ENCODE data around the gene FOXK1. TPM values are rescaled to one million over a fixed set of nuclear protein-coding genes. Genes with fewer than 3 reads are reported as not detected.

Gene FOXK1
- total and polyA plus RNA-seq, 2 of the 13 experiments (the other 11 are each of a cell fraction or from before 2014, with no cell fraction given): 4.6 to 8.8 TPM

DNA sequence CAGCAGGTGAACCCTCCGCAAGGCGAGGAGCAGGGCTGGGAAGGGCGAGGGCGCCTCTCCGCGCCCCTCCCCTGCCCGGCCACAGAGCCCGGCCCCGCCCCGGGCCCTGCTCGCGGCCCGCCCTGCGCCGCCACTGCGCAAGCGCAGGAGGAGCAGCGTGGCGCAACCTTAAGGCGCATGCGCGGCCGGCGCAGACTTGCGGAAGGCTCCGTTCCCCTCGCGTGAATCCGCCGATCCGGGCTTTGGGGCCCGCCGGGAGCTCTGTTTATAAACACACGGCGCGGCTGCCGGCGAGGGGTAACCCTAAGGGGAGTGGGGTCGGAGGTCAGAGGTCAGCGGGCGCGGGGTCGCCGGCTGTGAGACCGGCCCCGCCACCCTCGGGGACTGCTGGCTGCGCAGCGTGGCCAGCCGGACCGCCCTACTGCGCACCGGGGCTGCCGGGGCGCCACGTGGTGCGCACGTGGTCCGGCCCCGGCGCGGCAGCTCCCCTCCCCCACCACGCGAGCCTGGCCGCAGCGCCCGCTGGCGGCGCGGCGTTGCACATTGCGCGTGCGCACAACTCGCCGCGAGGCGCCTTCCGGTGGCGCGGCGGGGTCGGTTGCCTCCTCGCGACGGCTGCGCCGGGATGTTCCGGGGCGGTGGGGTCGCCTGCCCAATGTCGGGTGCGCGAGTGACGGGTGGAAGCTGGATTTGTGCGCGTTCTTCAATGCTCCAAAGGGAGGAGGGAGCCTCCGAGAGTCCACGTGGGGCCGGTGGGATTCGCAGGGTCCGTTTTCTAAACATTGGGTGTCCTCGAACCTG, 40.2 kb upstream of the FOXK1 start (continued):
- TF ChIP-seq ZSCAN21 (CRISPR knock-in tag; IDR thresholded peaks at IDR 0.05; ENCODE audit: borderline replicate concordance): peak; percentile 99
- no peak for TF ChIP-seq CC2D1A (CRISPR knock-in tag; IDR thresholded peaks at IDR 0.05)
- peak; percentile 100 for TF ChIP-seq ATF7-NPFF (CRISPR knock-in tag; IDR thresholded peaks at IDR 0.05; ENCODE audit: low read depth)
- TF ChIP-seq ZNF256 (CRISPR knock-in tag; conservative IDR thresholded peaks at IDR 0.05): no peak
- no peak for TF ChIP-seq ELK4 (CRISPR knock-in tag; IDR thresholded peaks at IDR 0.05; ENCODE audit: borderline replicate concordance)
- TF ChIP-seq MTERF4 (CRISPR knock-in tag; IDR thresholded peaks at IDR 0.05): peak; percentile 96; the same call in 1 of the 2 replicates
- TF ChIP-seq FOXJ3 (CRISPR knock-in tag; IDR thresholded peaks at IDR 0.05; ENCODE audit: borderline replicate concordance): peak; percentile 77; the same call in 1 of the 2 replicates
- TF ChIP-seq ZNF850 (CRISPR knock-in tag; conservative IDR thresholded peaks at IDR 0.05): no peak
- TF ChIP-seq TGIF2 (CRISPR knock-in tag; IDR thresholded peaks at IDR 0.05): peak; percentile 60
- 0 out of 2 replicates have a peak, but pooled peaks have one; percentile 44 for TF ChIP-seq PCBP1 (IDR thresholded peaks at IDR 0.05; ENCODE audit: borderline replicate concordance, low read depth, low read length)
- peak; percentile 87; the same call in 1 of the 2 replicates for TF ChIP-seq SIX4 (CRISPR knock-in tag; IDR thresholded peaks at IDR 0.05)
- TF ChIP-seq ZNF275 (CRISPR knock-in tag; IDR thresholded peaks at IDR 0.05; ENCODE audit: borderline replicate concordance): peak; percentile 74; the same call in 1 of the 2 replicates
- 0 out of 2 replicates have a peak, but pooled peaks have one; percentile 22 for TF ChIP-seq RFX5 (IDR thresholded peaks at IDR 0.05; ENCODE audit: low read depth, low read length)
- TF ChIP-seq ZNF224 (CRISPR knock-in tag; IDR thresholded peaks at IDR 0.05): no peak; the same call in 1 of the 2 replicates
- TF ChIP-seq MLLT10 (CRISPR knock-in tag; IDR thresholded peaks at IDR 0.05): no peak
- no peak for TF ChIP-seq TRIM22 (IDR thresholded peaks at IDR 0.05)
- TF ChIP-seq IRF9 (CRISPR knock-in tag; IDR thresholded peaks at IDR 0.05; ENCODE audit: borderline replicate concordance): peak; percentile 81; the same call in 1 of the 2 replicates
- no peak for TF ChIP-seq ZSCAN30 (CRISPR knock-in tag; IDR thresholded peaks at IDR 0.05)
- TF ChIP-seq PHB2 (IDR thresholded peaks at IDR 0.05; ENCODE audit: partially characterized antibody): no peak
- peak; percentile 93; the same call in 1 of the 2 replicates for TF ChIP-seq ZNF34 (CRISPR knock-in tag; IDR thresholded peaks at IDR 0.05; ENCODE audit: borderline replicate concordance)
- peak; percentile 31 for TF ChIP-seq REPIN1 (CRISPR knock-in tag; IDR thresholded peaks at IDR 0.05; ENCODE audit: borderline replicate concordance, low read depth)

Data from HepG2 (cell line).